Mammary epithelial cell (primary cell): ENCODE results near the gene VSIG2.

ENCODE experiments used
- CTCF ChIP-seq, 2 donors: IDR thresholded peaks in 1 of 2; conservative IDR thresholded peaks in 1 of 2; 2 replicates each; pipeline ENCODE4 v1.5.1; 2011 to 2012; ENCODE audit warnings: inconsistent platforms in 2 of 2, low read length in 2 of 2, mild to moderate bottlenecking in 2 of 2, control low read depth in 1 of 2, low read depth in 1 of 2; ENCODE audit not compliant: insufficient read depth in 1 of 2; ENCODE audit errors: extremely low read depth in 1 of 2
- EZH2 ChIP-seq: IDR thresholded peaks from 2 replicates; pipeline ENCODE4 v1.6.1; 2012; ENCODE audit warnings: low read length, inconsistent platforms, borderline replicate concordance

- TF ChIP-seq CTCF (conservative IDR thresholded peaks at IDR 0.05 in 1 of 2, IDR thresholded peaks at IDR 0.05 in 1 of 2; ENCODE audit: extremely low read depth in 1 of 2, insufficient read depth in 1 of 2, low read depth in 1 of 2, low read length in 2 of 2) (no peak), EZH2 (no peak)
Observed at GRCh38 chr11:124753205-124753604, 1.1 kb upstream of the VSIG2 start.
